Fibroblast of peridontal ligament (primary cell): Measurements from ENCODE around the gene APBA1.
A peak's percentile ranks its signal among the peaks of the same experiment; 100 is the strongest.
"Not testable (repeated sequence)": the region's sequence is repeated elsewhere in the genome, so short reads cannot be mapped to it uniquely, and the experiment has no call there.

Experiments used
- DNase-seq: peaks from one replicate; pipeline ENCODE4 v3.0.0-alpha.2; 2010; ENCODE audit errors: extremely low read depth

Gene APBA1

GRCh38 chr9:69605406-69605805, 66.8 kb downstream of the APBA1 start:
- DNase-seq = no peak

GRCh38 chr9:69604568-69605219, 67.5 kb downstream of the APBA1 start:
- DNase-seq = no peak

GRCh38 chr9:69603656-69604055, 68.5 kb downstream of the APBA1 start:
- no peak for DNase-seq

GRCh38 chr9:69602773-69603172, 69.4 kb downstream of the APBA1 start:
- no peak for DNase-seq

GRCh38 chr9:69601698-69602097, 70.5 kb downstream of the APBA1 start:
- DNase-seq = no peak

GRCh38 chr9:69600314-69601047, 71.7 kb downstream of the APBA1 start:
- no peak for DNase-seq

- DNase-seq = no peak
Measured at GRCh38 chr9:69599232-69599971, 72.8 kb downstream of the APBA1 start.

GRCh38 chr9:69596906-69597305, 75.3 kb downstream of the APBA1 start:
- not testable (repeated sequence) for DNase-seq

GRCh38 chr9:69594180-69594579, 78.0 kb downstream of the APBA1 start:
- no peak for DNase-seq

- no peak for DNase-seq
Measured at GRCh38 chr9:69593756-69594155, 78.4 kb downstream of the APBA1 start.

- DNase-seq = no peak
Measured at GRCh38 chr9:69593301-69593700, 78.9 kb downstream of the APBA1 start.

- no peak for DNase-seq
Measured at GRCh38 chr9:69590266-69590665, 81.9 kb downstream of the APBA1 start.

- DNase-seq = no peak
Measured at GRCh38 chr9:69589156-69589555, 83.0 kb downstream of the APBA1 start.

GRCh38 chr9:69585571-69585970, 86.6 kb downstream of the APBA1 start:
- no peak for DNase-seq

GRCh38 chr9:69584759-69585158, 87.4 kb downstream of the APBA1 start:
- DNase-seq = peak; percentile 37

GRCh38 chr9:69583645-69584234, 88.4 kb downstream of the APBA1 start:
- DNase-seq = no peak

GRCh38 chr9:69582544-69583297, 89.5 kb downstream of the APBA1 start:
- no peak for DNase-seq

- DNase-seq = no peak
Measured at GRCh38 chr9:69582018-69582417, 90.2 kb downstream of the APBA1 start.

- DNase-seq = no peak
Measured at GRCh38 chr9:69580582-69581214, 91.5 kb downstream of the APBA1 start.

- no peak for DNase-seq
Measured at GRCh38 chr9:69579760-69580581, 92.2 kb downstream of the APBA1 start.
